ENCODE measurements around the gene ZBTB39. TPM values are rescaled to one million over a fixed set of nuclear protein-coding genes. Genes with fewer than 3 reads are reported as not detected.

ZBTB39 gene
- total RNA-seq, 4 donors from 2014 or later = 6.6 to 12.1 (median 10.1) TPM

DNA sequence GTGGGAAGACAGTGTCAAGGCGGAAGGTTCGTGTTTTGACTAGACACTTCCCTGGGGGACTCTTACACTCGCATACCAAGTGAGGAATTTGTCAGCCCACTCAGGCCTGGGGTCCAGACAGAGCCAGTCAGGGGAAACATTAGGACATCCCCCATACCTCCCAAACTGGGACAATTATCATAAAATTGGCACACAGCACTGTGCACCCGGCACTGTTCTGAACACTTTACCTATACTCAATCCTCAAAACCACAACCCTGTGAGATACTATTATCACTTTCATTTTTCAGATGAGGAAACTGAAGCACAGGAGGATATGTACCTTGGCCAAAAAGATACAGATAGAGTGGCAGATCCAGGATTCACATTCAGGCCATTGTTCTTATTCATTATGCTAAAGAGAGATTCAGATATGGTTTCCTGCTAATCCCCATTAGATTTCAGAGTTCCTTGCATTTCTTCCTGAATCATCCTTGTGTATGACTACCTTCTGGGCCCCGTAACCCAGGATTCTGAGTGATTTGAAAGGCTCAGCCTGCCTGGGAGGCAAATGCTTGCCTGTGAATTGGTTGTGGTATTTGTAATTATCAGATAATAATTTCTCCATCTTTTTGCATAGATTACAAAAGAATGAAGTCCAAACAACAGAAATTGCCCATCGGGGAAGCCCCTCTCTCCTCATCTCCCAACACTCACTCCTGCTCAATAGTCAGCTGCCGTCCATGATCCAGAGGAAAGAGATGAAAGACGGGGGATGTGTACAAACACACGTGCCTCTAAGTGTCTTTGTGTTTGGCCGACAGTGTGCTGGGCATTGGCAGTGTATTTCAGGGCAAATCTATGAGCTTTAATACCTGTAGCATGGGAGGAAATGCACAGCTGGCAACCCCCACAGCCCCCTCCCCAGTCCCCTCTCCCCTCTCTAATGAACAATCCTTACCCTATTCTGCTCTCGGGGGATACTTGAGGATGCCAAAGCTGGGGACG lies 5.4 kb upstream of the ZBTB39 start:
- 71% methylated on average over 12 of the region's 12 CpGs for WGBS
- Histone ChIP-seq H3K4me3 (no peak overlapping the region), H3K27me3 (peaks cover 23% of the 10 kb centered on the region), H3K27ac (no peak overlapping the region), H3K9me3 (no peaks in the 10 kb centered on the region), H3K36me3 (no peaks in the 10 kb centered on the region), H3K4me1 (peaks cover 3% of the 10 kb centered on the region)
- TF ChIP-seq POLR2AphosphoS5 (IDR thresholded peaks at IDR 0.05) = no peak
- DNase-seq (ENCODE audit: low spot score in 2 of 2) = no peak

DNA sequence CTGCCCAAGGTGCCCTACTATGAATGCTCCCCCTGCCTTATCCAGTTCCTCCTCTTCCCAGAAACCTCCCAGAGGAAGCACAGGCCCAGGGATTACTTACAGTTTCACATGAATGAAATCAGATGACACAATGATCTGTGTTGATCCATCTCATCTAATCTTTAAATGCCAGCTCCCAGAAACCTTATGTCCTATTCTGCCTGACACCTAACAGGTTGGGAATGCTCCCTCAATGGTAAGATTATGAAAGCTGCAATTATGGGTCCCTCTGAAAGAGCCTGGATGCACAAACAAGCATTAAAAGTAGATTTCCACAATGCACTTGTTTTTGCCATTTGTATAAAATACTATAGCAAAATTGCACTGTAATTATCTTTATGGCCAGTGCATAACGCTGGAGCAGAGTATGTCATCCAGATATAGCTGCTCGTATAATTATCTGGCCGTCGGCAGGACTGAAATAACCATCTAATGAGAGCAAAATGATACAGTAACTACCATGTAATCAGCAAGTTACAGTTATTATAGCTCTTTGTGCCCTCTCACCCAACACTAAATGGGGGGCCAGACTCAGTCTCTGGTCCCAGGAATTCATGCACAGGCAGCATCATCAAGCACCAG lies 4.4 kb upstream of the ZBTB39 start:
- no peak for DNase-seq (ENCODE audit: low spot score in 2 of 2)
- Histone ChIP-seq H3K4me3 (no peak overlapping the region), H3K27me3 (peaks cover 15% of the 10 kb centered on the region), H3K36me3 (no peaks in the 10 kb centered on the region), H3K4me1 (peaks cover 5% of the 10 kb centered on the region), H3K9me3 (no peaks in the 10 kb centered on the region), H3K27ac (no peak overlapping the region)
- 89% methylated on average over 4 of the region's 4 CpGs for WGBS
- TF ChIP-seq, protein P1, sequence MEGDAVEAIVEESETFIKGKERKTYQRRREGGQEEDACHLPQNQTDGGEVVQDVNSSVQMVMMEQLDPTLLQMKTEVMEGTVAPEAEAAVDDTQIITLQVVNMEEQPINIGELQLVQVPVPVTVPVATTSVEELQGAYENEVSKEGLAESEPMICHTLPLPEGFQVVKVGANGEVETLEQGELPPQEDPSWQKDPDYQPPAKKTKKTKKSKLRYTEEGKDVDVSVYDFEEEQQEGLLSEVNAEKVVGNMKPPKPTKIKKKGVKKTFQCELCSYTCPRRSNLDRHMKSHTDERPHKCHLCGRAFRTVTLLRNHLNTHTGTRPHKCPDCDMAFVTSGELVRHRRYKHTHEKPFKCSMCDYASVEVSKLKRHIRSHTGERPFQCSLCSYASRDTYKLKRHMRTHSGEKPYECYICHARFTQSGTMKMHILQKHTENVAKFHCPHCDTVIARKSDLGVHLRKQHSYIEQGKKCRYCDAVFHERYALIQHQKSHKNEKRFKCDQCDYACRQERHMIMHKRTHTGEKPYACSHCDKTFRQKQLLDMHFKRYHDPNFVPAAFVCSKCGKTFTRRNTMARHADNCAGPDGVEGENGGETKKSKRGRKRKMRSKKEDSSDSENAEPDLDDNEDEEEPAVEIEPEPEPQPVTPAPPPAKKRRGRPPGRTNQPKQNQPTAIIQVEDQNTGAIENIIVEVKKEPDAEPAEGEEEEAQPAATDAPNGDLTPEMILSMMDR (IDR thresholded peaks at IDR 0.05) = no peak
- TF ChIP-seq POLR2A (IDR thresholded peaks at IDR 0.05) (no peak), EP300 (IDR thresholded peaks at IDR 0.05) (no peak), POLR2AphosphoS5 (IDR thresholded peaks at IDR 0.05) (no peak)

DNA sequence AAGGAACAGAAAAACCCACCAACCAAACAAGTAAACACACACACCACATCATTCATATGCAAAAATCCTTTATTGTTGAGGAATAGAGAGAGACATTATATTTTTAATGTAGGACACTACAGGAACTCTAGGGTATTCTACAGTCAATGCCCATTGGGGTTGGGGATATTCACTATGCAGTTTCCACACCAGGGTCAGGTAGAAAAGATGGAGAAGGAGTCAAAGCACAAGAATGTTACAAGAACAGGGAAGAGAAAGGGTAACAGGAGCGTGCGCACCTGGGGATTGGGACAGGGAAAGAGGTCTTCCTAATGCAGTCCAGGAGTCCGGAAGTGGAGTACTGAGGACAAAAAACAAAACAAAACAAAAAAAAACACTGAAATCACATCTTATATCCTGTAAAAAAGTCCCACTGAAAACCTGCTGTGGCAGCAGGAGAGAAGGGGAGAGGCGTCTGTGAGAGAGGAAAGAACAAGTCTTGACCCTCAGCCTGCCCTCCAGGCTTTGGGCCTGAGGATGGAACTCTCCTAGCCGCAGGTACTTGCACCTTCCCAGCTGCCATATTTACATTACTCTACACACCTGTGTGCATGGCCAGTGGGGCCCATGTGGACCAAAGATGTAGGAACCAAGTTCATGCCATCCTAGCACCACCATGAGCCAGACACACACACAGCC lies 3.7 kb upstream of the ZBTB39 start:
- Histone ChIP-seq H3K36me3 (no peaks in the 10 kb centered on the region), H3K9me3 (no peaks in the 10 kb centered on the region), H3K27ac (no peak overlapping the region), H3K4me1 (peaks cover 12% of the 10 kb centered on the region), H3K27me3 (peaks cover 11% of the 10 kb centered on the region), H3K4me3 (no peak overlapping the region)
- no peak for DNase-seq (ENCODE audit: low spot score in 2 of 2)
- whole genome bisulfite sequencing = 86% methylated on average over 5 of the region's 5 CpGs
- no peak for TF ChIP-seq EP300 (IDR thresholded peaks at IDR 0.05)
- no peak for TF ChIP-seq POLR2AphosphoS5 (IDR thresholded peaks at IDR 0.05)
- TF ChIP-seq, protein P1 (IDR thresholded peaks at IDR 0.05) = no peak
- no peak for TF ChIP-seq POLR2A (IDR thresholded peaks at IDR 0.05)

DNA sequence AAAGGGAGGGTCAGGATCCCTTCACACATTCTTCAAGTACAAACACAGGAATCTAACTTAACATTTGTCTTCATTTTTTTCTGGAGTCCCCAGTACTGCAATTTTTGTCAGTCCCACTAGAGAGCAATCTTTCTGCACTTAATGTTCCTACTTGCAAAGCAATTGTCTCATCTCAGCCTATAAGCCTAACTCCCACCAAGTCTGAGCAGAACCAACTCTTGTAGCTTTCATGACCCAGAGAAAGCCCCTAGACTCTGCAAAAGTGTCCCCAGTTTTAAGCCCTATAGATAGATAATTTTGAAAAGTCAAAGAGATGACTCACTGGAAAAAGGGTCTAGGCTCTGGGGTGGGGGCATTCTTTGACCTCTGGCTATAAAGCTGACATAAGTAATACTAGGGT lies 1.8 kb upstream of the ZBTB39 start:
- Histone ChIP-seq H3K27ac (no peak overlapping the region), H3K36me3 (peaks cover 16% of the 10 kb centered on the region), H3K9me3 (no peaks in the 10 kb centered on the region), H3K4me1 (peaks cover 18% of the 10 kb centered on the region), H3K27me3 (no peaks in the 10 kb centered on the region), H3K4me3 (no peak overlapping the region)
- no peak for TF ChIP-seq POLR2A (IDR thresholded peaks at IDR 0.05)
- TF ChIP-seq, protein P1 (IDR thresholded peaks at IDR 0.05) = peak in 1 of 2 donors; percentile 56
- no peak for DNase-seq (ENCODE audit: low spot score in 2 of 2)

DNA sequence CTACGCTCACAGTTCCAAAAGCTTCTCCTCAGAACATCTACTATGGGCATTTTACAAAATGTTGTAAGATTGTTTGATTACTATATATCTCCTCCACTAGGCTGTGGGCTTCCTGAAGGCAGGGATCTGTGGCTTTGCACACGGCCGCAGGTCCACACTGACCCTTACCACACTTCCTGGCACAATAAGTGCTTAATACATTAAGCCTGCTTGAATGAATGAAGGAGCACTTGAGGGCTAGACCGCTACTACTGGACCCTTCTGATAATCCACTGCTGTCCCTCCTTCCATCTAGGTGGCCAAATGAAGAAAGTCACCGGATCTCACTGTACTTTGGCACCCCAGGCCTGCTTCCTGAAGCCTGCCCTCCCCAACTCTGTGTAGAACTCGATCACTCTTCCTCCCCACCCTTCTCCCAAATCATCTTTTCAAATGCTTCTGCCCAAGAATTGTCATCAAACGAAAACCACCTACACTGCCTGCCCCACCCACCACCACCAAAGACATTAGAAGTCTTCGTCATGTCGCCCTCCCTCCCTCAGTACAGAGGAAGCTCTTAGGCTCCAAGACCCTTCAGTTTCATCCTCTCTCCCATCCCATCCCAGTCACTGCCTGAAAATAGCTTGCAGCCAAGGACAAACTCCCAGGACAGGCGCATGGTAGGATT lies 596 bp upstream of the ZBTB39 start:
- DNase-seq (ENCODE audit: low spot score in 2 of 2) = no peak
- H3K27me3 ChIP-seq = no peaks in the 10 kb centered on the region
- H3K36me3 ChIP-seq = peaks cover 29% of the 10 kb centered on the region
- TF ChIP-seq POLR2A (IDR thresholded peaks at IDR 0.05) = no peak
- TF ChIP-seq EP300 (IDR thresholded peaks at IDR 0.05) = no peak
- TF ChIP-seq, protein P1 (IDR thresholded peaks at IDR 0.05) = no peak
- TF ChIP-seq POLR2AphosphoS5 (IDR thresholded peaks at IDR 0.05) = no peak
- no peak overlapping the region for H3K27ac ChIP-seq
- H3K4me1 ChIP-seq = peaks cover 21% of the 10 kb centered on the region
- WGBS = 56% methylated on average over 10 of the region's 10 CpGs
- peak overlapping the region; percentile 87 for H3K4me3 ChIP-seq
- H3K9me3 ChIP-seq = no peaks in the 10 kb centered on the region

Data from suprapubic skin (tissue), 4 donors.